Tibial artery (tissue), 4 donors: Measurements from ENCODE around the gene SENP6.
"Not testable (repeated sequence)": the region's sequence is repeated elsewhere in the genome, so short reads cannot be mapped to it uniquely, and the experiment has no call there.

Experiments
- DNase-seq, 2 donors: peaks; one replicate each; pipeline ENCODE4 v3.0.0-alpha.2; 2019
- H3K27ac ChIP-seq, 2 donors: fragments of 200-600 bp; sonication (generic) in 1 of 2; 1 replicate in 1 of 2; 2 replicates in 1 of 2; pipeline ENCODE4 v1.5.1; 2018 to 2019; ENCODE audit warnings: mild to moderate bottlenecking in 1 of 2
- H3K27me3 ChIP-seq, 2 donors: fragments of 200-600 bp; sonication (generic) in 1 of 2; one replicate each; pipeline versions ENCODE4 v1.5.1 to v1.6.0; 2016 to 2019
- H3K36me3 ChIP-seq, 3 donors: fragments of 200-600 bp; sonication (generic) in 2 of 3; one replicate each; pipeline ENCODE4 v1.5.1; 2016 to 2019; ENCODE audit warnings: mild to moderate bottlenecking in 2 of 3
- H3K4me1 ChIP-seq, 4 donors: fragments of 200-600 bp; sonication (generic) in 2 of 4; 1 replicate in 3 of 4; 2 replicates in 1 of 4; pipeline ENCODE4 v1.5.1; 2016 to 2019
- H3K4me3 ChIP-seq, 2 donors: fragments of 200-600 bp; sonication (generic) in 1 of 2; 1 replicate in 1 of 2; 2 replicates in 1 of 2; pipeline ENCODE4 v1.5.1; 2018 to 2019; ENCODE audit warnings: mild to moderate bottlenecking in 2 of 2
- H3K9me3 ChIP-seq, 3 donors: fragments of 200-600 bp; sonication (generic) in 1 of 3; one replicate each; pipeline ENCODE4 v1.5.1; 2016 to 2019
- intact Hi-C: fragments of 100-400 bp; cut with DNase I; formaldehyde crosslinking; loops from one replicate; pipeline ENCODE4 v1.15.0; 2023; ENCODE audit warnings: low total_unique reads
- TF ChIP-seq, protein P1 (sequence below), 2 experiments: fragments of 200-600 bp in 1 of 2; fragments of 450-650 bp in 1 of 2; IDR thresholded peaks; one replicate each; pipeline ENCODE4 v1.5.1; 2017 to 2019; ENCODE audit warnings: antibody characterized with exemption in 2 of 2, mild to moderate bottlenecking in 1 of 2, moderate library complexity in 1 of 2

The SENP6 gene

DNA sequence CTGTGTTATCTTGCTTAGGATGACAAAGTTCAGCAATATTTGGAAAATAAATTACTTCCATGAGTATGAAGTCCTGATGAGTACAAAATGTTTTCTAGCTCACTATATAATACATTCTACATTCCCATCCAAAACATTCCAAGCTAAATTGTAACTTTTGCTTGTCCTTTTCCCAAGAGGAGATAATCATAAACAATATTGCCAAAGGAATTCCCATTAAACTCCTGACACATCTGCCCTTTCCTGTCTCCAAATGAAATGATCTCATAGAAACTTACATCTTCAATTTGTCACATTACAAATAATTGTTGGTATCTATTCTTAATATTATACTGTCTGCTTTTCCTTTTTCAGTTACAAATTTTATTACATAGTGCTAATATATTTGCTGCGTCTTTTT is 20.4 kb upstream of the SENP6 start:
- intact Hi-C loops: no loop called here
- Histone ChIP-seq H3K27me3 (no peaks in the 10 kb centered on the region), H3K4me3 (no peak overlapping the region), H3K27ac (no peak overlapping the region), H3K36me3 (no peaks in the 10 kb centered on the region), H3K9me3 (no peaks in the 10 kb centered on the region), H3K4me1 (no peaks in the 10 kb centered on the region)
- TF ChIP-seq, protein P1, sequence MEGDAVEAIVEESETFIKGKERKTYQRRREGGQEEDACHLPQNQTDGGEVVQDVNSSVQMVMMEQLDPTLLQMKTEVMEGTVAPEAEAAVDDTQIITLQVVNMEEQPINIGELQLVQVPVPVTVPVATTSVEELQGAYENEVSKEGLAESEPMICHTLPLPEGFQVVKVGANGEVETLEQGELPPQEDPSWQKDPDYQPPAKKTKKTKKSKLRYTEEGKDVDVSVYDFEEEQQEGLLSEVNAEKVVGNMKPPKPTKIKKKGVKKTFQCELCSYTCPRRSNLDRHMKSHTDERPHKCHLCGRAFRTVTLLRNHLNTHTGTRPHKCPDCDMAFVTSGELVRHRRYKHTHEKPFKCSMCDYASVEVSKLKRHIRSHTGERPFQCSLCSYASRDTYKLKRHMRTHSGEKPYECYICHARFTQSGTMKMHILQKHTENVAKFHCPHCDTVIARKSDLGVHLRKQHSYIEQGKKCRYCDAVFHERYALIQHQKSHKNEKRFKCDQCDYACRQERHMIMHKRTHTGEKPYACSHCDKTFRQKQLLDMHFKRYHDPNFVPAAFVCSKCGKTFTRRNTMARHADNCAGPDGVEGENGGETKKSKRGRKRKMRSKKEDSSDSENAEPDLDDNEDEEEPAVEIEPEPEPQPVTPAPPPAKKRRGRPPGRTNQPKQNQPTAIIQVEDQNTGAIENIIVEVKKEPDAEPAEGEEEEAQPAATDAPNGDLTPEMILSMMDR (IDR thresholded peaks at IDR 0.05): no peak
- DNase-seq: no peak

DNA sequence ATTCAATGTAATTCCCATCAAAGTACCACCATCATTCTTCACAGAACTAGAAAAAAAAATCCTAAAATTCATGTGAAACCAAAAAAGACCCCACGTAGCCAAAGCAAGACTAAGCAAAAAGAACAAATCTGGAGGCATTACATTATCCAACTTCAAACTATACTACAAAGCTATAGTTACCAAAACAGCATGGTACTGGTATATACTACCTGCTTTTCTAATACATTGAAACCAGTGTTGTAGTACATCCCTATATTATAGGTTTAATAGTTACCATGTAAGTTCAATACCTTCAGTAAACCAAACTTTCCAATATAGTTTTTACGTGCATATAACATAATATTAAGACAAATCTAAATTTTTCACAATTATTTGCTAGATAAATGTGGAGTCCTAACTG is 17.1 kb upstream of the SENP6 start:
- DNase-seq, intact Hi-C loops, H3K36me3 ChIP-seq, H3K9me3 ChIP-seq, H3K4me3 ChIP-seq, H3K27me3 ChIP-seq, H3K27ac ChIP-seq, H3K4me1 ChIP-seq: not testable (repeated sequence)

DNA sequence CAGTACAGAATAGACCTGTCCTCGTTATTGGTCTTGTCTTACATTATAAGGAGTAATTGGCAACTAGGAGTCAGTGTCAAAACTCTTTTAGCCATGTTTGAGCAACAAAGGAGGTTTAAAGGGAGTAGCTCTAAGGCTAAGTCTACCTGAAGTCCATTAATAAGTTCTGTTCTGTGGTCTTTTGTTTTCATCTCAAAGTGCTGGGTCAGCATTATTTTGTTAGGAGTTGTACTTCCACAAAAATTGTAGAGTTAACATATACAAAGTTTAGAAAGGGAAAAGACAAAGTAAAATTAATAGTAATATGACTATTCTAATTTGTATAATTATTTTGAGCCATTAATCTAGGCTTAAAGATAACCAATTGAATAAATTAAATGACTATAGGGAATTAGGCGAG is 12.7 kb upstream of the SENP6 start:
- Histone ChIP-seq H3K27ac (no peak overlapping the region), H3K9me3 (no peaks in the 10 kb centered on the region), H3K36me3 (no peaks in the 10 kb centered on the region), H3K4me1 (no peaks in the 10 kb centered on the region), H3K27me3 (no peaks in the 10 kb centered on the region), H3K4me3 (no peak overlapping the region)
- DNase-seq: no peak
- intact Hi-C loops: no loop called here
- TF ChIP-seq, protein P1 (IDR thresholded peaks at IDR 0.05): no peak

DNA sequence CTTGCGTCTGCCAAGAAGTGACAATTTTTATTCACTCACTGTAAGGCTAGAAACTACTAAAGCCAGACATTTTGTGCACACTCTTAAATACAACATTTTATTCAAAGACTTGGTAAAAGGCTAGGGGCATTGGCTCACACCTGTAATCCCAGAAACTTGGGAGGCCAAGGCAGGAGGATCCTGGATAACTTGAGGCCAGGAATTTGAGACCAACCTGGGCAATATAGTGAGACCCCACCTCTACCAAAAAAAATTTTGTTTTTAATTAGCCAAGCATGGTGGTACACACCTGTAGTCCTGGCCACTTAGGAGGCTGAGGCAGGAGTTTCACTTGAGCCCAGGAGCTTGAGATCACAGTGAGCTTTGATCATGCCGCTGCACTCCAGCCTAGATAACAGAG is 11.3 kb upstream of the SENP6 start:
- Histone ChIP-seq H3K27me3 (no peaks in the 10 kb centered on the region), H3K36me3 (no peaks in the 10 kb centered on the region), H3K4me3 (no peak overlapping the region), H3K9me3 (no peaks in the 10 kb centered on the region), H3K27ac (no peak overlapping the region), H3K4me1 (no peaks in the 10 kb centered on the region)
- DNase-seq: no peak
- TF ChIP-seq, protein P1 (IDR thresholded peaks at IDR 0.05): no peak
- intact Hi-C loops: no loop called here

DNA sequence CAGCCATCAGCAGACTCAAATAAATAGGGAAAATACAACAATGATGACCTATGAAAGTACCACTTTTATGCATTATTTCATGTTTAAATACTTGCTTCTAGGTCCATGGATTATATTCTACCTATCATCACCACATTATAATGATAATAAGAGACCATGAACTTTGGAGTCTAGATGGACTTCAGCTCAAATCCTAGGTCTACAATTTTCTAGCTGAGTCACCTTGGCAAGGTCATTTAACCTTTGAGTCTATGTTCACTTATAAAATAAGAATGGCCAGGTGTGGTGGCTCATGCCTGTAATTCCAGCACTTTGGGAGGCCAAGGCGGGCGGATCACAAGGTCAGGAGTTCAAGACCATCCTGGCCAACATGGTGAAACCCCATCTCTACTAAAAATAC is 5.3 kb upstream of the SENP6 start:
- peaks cover 0 to 47% (median 17%) of the 10 kb centered on the region in 4 donors for H3K4me1 ChIP-seq
- H3K4me3 ChIP-seq, H3K27me3 ChIP-seq, H3K27ac ChIP-seq, H3K9me3 ChIP-seq, DNase-seq, intact Hi-C loops, H3K36me3 ChIP-seq: not testable (repeated sequence)

DNA sequence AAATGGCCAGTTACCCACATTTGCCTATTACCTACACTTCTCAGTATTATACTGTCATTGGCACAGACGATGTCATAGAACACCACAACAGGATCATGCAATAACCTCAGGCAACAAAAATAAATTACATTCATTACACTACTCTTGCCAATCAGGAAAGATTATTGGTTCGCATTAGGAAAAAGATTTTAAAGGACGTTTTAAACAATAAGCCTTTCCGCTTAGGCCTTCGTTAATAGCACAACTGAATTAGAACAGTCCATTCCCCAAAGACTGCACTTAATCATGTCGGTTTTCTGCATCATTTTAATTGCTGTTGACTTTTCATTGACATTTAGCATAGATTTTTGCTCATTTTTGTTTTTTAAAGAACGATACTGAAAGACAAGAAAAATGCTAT is 912 bp upstream of the SENP6 start:
- intact Hi-C loops: loop anchor here (10.0 kb wide), 1 partner anchor 106 kb away; the partner anchor contains the start of gene FILIP1
- no peak for DNase-seq
- no peaks in the 10 kb centered on the region for H3K27me3 ChIP-seq
- peak overlapping the region; percentile 97 to 99 for H3K27ac ChIP-seq
- no peaks in the 10 kb centered on the region for H3K9me3 ChIP-seq
- TF ChIP-seq, protein P1 (IDR thresholded peaks at IDR 0.05): no peak
- H3K4me1 ChIP-seq: peaks cover 0 to 69% (median 24%) of the 10 kb centered on the region in 4 donors
- H3K36me3 ChIP-seq: no peaks in the 10 kb centered on the region
- H3K4me3 ChIP-seq: peak overlapping the region; percentile 86 to 89
